HG02610 (cell line): ENCODE measurements around the gene ANKRD7.

Experiments used
- ATAC-seq: cut with Tn5 transposase; IDR thresholded peaks from one replicate; pipeline ENCODE4 v1.9.1; 2021; ENCODE audit warnings: mild to moderate bottlenecking, moderate library complexity; ENCODE audit not compliant: unreplicated experiment

Gene ANKRD7, protein sequence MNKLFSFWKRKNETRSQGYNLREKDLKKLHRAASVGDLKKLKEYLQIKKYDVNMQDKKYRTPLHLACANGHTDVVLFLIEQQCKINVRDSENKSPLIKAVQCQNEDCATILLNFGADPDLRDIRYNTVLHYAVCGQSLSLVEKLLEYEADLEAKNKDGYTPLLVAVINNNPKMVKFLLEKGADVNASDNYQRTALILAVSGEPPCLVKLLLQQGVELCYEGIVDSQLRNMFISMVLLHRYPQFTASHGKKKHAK

DNA sequence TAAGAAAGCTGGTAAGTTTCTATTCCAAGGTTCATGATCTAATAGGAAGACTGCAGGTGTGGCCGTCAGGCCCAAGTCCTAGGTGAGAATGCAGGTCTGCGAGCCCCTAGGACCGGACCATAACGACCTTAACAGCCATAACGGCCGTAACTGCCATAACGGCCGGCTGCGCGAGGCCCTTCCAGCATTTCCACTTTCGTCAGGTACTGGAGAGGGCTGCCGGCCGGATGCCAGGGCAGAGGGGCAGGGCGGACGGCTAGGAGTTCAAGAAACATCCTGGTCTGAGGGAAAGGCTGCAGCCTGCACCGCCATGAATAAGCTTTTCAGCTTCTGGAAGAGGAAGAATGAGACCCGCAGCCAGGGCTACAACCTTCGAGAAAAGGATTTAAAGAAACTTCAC lies at the start of gene ANKRD7:
TSS of gene ANKRD7 (plus strand) at position 184 of the 400 bp plus-strand sequence. CDS start at position 311, 127 bp downstream.
- no peak for ATAC-seq

DNA sequence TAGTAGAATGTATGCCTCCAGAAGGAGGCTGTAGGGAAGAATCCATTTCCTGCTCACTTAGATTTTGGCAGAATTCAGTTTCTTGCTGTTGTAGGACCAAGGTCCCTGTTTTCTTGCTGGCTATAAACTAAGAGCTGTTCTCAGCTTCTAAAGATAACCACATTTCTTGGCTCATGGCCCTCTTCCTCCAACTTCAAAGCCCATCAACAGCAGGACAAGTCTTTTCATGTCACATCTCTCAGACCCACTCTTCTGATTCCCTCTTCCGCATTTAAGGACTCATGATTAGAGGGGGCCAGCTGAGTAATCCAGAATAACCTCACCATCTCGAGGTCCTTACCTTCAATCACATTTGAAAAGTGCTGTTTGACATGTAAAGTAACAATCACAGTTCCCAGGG lies 48.8 kb upstream of the ANKRD7 start:
- no peak for ATAC-seq

DNA sequence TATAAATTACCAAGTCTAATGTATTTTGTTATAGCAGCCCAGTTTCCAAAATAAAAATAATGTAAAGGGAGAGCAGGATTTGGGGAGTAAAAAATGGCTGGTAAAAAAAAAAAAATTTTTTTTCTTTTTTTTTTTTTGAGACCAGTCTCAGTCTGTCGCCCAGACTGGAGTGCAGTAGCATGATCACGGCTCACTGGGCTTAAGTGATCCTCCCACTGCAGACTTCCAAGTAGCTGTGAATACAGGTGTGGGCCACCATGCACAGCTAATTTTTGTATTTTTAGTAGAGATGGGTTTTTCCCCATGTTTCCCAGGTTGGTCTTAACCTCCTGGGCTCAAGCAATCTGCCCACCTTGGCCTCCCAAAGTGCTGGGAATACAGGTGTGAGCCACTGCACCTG lies 45.3 kb upstream of the ANKRD7 start:
- no peak for ATAC-seq

DNA sequence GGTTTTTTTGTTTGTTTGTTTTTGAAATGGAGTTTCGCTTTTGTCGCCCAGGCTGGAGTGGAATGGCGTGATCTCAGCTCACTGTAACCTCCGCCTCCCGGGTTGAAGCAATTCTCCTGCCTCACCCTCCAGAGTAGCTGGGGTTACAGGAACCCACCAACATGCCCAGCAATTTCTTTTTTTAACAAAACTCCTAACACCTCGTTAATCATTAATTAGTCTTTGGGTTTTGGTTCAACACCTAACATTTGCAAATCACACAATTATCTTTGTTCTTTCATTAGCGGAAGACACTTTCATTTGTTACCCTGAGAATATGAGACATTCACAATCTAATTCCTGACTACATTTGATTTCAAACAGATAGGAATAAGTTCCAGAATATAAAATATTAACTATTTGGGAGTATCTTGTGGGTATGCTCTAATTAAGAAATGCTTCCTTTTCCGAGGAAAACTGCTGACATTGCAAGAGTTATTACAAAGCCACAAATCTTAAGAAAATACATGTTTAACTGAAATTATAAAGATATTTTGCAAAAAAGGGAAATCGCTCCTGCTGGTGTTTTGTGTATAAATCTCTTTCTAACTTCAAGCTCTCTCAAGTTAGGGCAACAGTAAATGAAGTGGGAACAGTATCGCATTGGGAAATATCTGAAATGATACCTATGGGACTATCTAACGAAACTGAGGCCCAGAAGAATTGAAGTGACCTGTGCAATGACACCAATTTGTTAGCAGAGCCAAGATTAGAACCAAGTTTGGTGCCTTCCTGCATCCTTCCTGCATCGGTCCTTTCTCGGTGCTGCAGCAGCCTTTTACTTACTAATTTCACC lies 41.7 kb upstream of the ANKRD7 start:
- no peak for ATAC-seq

DNA sequence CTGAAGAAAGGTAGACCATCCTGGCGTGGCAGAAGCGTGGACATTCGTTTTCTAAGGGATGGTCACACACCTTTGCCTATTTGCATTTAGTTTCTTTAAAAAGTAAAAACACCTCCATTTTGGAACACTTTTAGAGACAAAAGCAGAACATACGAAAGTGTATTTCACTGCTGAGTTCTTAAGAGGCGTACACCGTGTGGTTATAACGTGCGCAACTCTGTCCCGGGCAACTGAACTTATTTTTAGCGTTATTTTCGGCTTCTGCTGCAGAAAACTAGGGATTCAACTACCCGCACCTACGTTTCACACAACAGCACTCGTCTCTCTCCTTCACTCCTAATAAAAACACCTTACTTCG lies 41.1 kb upstream of the ANKRD7 start:
- ATAC-seq: peak; percentile 2

DNA sequence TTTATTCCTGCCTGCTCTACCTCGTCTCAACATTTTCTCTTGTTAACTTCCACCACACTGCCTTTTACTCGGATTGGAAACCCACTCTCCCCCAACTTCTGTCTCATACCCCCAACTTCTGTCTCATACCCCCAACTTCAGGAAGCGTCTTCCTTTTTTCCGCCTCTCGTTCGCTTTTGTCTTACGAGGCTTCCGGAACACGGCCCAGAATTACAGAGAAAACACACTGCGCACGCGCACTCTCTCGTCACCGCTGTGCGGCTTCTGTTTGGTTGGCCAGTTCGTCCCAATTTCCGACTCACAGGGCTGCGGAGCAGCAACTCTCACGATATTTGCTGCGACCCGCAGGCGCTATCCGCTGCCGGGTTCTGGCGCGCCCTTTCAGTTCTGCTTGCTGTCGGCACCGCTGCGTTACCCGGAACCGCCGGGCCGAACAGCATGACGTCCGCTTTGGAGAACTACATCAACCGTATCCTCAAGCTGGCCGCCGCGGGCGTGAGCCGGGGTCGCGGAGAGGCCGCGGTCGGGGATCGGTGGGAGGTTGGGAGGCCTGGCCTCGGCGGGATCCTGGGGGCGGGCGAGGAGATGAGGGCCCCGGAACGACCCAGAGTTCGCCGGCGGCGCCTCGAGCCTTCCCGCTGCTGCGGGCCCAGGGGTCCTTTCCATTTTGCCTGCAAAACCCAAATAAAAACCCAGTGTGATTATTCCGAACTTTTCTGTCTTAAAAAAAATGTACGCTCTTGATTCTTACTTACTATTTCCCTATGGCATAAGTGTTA lies 40.5 kb upstream of the ANKRD7 start, which contains the start of gene LSM8:
TSS of gene LSM8 (plus strand) at position 379 of the 779 bp plus-strand sequence. CDS start at position 439, 60 bp downstream.
- peak; percentile 99 for ATAC-seq

DNA sequence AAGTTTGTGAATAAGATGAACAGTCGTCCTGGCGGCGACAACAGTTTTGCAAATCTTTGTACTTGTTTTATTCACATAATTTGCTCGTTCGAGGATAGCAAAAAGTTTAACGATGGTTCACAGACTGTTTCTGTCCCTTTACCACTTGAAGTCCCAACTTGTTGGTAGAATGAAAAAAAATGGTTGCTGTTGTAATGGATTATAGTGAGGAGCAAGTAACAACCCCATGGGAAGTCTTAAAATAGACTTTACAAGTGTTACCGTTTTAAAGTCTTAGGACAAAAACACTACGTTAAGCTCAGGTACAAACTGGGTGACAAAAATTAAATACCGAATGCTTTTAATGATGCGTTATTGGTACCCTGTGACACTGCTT lies 40.0 kb upstream of the ANKRD7 start:
- no peak for ATAC-seq

DNA sequence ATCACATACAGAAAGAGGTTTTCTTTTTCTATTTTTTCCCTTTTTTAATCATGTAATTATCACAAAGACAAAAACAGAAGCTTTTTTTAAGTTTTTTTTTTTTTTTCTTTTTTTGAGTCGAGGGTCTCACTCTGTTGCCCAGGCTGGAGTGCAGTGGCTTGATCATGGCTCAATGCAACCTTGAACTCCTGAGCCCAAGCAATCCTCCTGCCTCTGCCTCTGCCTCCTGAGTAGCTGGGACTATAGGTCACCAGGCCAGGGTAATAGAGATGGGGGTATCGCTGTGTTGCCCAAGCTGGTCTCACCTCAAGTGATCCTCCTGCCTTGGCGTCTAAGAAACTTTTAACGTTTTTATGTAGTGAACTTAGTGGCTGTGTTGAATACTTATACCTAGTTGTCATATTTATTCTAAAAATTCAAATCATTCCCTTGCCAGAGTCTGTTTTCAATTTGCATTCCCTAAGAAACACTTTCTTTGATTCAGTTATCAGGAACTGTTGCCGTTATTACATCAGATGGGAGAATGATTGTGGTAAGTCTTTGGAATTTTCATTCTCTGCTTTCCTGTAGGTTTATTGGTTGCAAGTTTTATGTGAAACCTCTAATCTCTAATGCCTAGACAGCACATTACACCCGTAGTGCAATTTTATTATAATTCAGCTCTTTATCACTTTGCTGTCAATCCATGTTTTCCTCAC lies 39.2 kb upstream of the ANKRD7 start:
- no peak for ATAC-seq

DNA sequence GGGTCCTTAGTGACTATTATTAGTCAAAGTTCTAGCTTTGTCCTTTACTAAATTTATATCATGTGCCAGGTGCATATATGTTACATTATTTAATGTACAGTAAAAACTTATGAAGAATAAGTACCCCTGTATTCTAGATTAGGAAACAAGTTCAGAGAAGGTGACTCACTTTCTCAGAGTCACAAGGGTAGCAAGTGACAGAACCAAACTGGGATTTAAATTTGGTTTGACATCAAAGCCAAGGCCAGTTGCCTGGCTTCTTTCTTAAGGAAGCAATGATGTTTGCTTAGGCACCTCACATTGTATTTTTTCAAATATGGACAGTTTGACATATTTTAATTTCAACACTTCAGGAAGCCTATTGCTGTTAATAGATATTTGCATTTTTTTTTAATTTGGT lies 38.0 kb upstream of the ANKRD7 start:
- ATAC-seq: no peak

DNA sequence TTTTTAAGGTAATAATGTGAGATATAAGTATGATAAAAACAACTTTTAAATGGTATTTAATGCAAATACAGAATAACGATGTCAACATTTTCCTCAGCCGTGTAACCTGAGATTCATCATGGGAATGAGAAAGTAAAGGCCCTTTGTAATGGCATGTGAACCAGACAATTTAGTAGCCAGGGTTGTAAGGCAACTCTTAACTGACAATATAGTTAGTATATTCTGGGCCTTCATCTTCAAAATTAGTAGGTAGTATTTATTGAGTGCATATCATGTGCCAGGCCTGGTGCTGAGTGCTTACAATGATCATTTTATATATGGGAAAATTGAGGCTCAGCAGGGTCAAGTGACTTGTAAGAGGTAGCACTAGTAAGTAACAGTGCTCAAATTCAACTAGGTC lies 29.9 kb upstream of the ANKRD7 start:
- no peak for ATAC-seq

DNA sequence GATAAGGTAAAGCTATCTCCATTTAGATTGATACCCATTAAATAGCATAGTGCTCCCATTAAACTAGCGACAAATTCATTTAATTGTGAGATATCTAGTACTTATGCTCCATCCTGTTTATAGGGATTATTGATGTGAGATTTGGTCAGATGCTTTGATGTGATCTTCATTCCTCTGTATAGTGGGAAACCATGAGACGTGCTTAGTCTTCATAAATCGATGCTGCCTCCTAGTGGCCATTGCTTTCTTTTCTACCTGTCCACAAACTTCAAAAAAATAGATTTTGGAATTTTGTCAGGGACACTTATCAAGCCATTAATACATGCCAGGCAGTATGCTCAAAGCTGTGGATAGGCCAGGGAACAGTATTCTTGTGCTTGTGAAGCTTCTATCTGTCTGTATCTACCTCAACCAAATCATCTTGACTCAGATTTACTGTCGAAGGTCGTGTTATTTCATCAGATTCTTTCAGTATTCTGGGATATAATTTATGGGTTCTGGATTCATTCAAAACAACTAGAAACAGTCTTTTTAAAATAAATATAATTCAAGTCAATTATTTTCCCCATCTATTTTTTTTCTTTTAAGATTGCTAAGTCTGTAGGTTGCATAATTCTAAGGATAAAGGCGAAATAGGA lies 28.5 kb upstream of the ANKRD7 start:
- peak; percentile 77 for ATAC-seq

DNA sequence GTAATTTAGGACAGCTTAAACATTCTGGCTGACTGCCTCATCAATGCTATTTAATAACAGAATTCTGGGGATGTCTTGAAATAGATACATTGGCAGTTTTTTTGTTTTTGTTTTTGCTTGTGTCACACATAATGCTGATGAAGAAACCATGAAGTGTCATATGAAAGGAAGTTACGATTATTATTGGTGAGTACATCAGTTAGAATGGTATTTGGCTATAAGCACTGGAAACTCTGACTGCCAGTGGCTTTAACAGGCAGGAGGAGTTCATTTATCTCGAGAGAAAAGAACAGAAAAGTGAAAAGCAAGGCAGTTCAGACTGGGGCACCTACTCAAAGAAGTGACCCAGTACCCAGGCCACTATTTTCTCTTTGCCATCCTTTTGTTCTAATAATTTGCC lies 22.4 kb upstream of the ANKRD7 start:
- ATAC-seq: no peak

DNA sequence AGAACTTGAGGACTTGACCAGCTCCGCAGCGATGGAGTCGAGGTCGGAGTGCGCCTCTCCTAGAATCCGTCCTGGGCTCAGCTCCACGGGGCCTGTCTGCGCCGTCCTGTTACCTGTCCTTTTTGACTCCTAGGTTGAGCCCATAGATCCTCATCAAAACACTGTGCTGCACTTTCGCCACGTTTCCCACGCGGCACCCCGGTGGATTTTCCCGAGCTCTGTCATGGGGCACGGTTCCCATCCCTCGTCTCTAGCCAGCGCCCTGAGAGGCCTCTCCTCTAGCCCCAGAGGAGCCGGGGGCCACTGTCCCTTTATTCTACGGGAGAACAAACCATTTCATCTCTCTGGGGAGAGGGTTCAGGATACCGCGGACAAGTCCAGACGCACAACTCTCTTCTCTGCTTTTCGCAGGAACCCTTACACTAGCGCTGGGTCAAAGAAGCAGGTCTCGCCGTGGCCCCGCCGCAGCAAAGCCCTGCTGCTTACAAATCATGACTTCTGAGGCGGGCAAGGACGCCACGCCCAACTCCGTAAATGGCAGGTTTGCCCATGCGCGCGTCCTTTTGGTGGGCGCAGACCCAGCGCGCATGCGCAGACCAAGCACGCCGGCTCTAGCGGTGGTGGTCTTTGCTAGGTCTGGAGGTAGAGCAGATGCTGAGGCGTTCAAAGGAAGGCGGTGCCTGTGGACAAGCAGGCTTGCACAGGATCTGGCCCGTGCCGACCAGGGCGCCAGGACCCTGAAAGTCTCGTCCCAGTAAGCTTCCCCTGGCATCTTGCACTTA lies 10.3 kb upstream of the ANKRD7 start:
- ATAC-seq: peak; percentile 98

DNA sequence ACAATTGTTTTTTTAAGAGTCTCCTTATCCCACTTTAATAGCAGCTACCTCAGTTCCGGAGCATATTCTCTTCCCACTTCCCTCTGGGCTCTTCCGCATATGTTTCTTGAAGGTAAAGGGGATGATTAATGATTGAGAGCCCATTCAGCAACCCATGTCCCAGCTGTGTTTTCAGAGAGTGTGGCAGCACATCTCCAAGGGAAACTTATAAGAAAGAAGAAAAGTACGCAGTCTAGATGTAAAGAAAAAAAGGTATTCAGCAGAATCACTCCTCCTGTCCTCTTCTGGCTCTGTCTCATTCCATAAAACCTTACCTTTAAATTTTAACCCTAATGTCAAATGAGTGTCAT lies 9.7 kb upstream of the ANKRD7 start:
- peak; percentile 7 for ATAC-seq

DNA sequence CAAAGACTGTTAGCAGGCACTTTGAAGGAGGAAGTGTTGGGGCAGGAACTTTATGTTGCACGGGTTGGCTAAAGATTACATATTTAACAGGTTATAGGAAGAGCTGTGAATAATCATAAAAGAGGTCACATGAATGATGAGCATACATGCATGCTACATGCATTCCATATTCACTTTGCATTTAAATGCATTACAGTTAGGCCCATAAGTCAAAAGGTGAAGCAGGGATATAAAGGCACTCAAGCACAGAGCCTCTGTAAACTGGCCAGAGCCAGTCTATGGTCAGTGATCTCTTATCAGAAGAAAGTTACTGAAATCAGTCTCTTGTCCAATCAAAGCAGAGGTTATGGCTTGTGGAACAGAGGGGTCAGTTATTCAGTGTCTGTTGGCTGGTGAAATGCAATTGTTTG lies 7.3 kb upstream of the ANKRD7 start:
- ATAC-seq: no peak

DNA sequence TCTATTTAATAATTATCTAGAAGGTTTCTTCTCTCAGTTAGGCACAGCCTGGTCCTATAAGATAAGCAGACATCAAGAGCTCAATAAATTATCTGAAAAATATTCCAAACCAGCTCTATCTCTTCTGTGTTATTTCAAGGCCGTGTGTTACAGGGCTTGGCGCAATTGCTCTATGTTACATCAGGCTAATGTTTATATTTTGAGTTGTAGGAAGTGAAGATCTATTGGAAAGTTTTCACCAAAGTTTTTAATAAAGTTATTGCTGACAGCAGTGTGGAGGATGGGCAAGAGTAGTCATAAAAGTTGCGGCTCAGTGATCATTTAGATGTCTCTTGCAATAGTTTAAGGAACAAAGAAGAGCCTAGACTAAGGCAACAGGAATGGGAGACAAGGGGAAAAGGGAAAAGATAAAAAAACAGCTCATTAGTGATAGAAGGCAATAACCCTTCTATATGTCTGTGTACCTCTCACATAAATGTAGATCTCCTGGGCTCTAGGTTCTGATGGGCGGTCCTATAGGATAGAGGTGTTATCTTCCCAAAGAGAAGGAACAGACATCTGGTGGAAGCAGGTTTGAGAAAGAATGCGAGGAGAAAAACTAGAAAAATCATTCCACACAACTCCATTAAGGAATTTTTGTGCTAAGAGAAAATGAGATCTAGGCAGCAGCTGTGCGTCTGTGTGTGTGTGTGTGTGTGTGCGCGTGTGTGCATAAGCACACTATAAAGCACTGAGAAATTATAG lies 5.9 kb upstream of the ANKRD7 start:
- ATAC-seq: no peak

DNA sequence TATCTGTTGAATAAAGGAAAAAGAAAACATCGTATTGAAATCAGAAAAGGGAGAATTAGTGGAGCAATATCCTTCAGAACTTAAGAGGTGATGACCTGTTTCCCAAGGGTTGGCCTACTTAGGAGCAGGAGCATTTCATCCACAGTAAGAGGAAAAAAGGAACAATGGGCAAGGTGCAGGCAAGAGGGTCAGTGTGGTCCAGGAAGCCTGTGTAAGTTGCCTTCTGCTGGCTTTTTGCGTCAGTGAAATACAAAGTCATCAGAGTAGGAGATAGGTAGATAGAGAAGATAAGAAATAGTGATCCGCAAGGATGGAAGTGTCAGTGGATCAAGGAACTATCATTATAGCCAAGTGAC lies 5.4 kb upstream of the ANKRD7 start:
- ATAC-seq: no peak

DNA sequence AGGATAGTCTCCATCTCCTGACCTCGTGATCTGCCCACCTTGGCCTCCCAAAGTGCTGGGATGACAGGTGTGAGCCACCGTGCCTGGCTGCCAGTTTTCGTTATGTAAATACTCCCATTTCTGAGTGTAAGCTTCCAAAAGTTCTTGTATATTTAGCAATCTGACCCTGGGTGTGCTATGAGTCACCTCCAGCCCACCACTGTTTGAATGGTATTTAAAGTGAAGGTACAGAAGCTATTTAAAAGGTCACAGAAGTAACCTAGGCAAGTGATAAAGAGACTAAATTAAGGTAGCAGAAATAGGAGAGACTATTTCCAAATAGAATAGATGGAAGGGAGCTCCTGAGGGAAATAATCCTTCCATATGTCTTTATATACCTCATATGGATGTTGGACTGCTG lies 3.9 kb upstream of the ANKRD7 start:
- no peak for ATAC-seq

DNA sequence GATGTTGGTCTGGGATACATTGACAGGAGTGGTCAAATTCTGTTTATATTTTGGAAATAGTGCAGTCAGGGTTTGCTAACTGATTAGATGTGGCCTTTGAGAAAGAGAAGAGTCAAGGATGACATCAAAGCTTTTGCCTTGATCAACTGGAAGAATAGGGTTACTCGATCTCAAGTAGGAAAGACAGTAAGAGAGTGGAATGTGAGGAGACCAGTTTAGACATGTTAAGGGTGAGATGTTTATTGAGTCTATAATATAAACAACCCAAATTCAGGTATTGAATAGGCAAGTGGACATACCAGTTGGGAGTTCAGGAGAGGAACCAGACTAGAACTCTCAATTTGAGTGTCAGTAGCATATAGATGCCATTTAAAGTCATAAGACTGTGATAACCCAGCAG lies 1.9 kb upstream of the ANKRD7 start:
- no peak for ATAC-seq
